NT2/D1 (cell line): Measurements from ENCODE around the gene LONP2.

Experiments used
- SUZ12 ChIP-seq: IDR thresholded peaks from 2 replicates; pipeline ENCODE4 v1.6.1; 2011; ENCODE audit not compliant: insufficient read length, insufficient read depth; ENCODE audit errors: extremely low read depth
- ZNF274 ChIP-seq: IDR thresholded peaks from 2 replicates; pipeline ENCODE4 v1.6.1; 2011; ENCODE audit warnings: mild to moderate bottlenecking, low read depth, low read length

GRCh38 chr16:48291754-48292153, 47.7 kb downstream of the LONP2 start:
- TF ChIP-seq ZNF274 (no peak), SUZ12 (no peak)
